ENCODE measurements around the gene CDK6.
"Not testable (repeated sequence)": the region's sequence is repeated elsewhere in the genome, so short reads cannot be mapped to it uniquely, and the experiment has no call there.

Gene CDK6

DNA sequence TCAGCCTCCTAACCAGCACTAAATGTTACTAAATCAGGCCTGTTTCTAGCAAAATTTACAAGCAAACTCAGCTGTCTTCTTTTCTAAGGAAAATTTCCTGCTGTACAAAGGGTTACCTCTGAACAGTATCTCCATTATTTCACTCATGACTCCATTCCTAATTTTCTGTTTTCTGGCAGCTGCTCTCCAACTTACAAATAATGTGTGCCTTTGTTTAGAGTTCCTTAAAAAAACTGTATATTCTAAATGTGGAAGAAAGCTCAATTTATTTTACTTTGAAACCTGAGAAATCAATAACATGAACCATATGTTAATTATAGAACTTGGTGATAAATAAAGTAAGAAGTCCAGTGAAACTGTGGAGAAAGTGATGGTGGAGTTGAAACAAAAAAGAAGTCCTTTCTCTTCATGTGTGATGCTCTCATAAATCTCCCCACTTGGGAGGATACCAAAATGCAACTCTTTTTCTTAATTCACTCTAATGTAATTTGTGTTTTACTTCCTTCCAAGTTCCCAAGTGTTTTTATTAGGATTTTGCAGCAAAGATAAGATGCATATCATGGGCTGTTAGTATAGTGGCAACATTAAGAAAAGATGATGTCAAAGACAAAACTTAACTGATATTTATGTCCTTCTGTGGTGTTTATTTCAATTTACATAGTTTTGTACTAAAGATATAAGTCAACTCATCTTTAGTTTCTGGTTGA lies 74.8 kb downstream of the CDK6 start:
- no peak for DNase-seq (ENCODE audit: low read depth)

DNA sequence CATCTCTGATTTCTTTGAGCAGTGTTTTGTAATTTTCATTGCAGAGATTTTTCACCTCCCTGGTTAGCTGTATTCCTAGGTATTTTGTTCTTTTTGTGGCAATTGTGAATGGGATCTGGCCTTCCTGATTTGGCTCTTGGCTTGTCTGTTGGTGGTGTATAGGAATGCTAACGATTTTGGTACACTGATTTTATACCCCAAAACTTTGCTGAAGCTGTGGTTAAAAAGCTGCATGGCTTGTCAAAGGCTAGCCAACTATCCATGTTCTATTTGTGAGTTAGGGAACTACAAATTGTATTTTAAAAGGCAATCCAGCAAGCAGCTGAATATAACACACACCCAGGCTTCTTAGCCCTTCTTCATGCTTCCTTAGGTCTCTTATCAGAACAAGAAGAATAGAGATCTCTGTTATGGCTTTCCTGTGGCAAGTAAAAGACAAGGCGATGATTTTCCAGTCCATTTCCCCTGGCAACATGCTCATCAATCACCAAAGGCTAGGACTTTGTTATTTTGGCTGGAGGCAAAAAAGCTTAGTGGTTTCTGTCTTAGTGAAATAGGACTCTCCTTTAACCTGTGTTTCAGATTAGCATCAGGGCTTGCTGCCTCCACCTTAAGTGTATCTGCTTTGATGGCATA lies 77.5 kb downstream of the CDK6 start:
- DNase-seq (ENCODE audit: low read depth) = no peak

DNA sequence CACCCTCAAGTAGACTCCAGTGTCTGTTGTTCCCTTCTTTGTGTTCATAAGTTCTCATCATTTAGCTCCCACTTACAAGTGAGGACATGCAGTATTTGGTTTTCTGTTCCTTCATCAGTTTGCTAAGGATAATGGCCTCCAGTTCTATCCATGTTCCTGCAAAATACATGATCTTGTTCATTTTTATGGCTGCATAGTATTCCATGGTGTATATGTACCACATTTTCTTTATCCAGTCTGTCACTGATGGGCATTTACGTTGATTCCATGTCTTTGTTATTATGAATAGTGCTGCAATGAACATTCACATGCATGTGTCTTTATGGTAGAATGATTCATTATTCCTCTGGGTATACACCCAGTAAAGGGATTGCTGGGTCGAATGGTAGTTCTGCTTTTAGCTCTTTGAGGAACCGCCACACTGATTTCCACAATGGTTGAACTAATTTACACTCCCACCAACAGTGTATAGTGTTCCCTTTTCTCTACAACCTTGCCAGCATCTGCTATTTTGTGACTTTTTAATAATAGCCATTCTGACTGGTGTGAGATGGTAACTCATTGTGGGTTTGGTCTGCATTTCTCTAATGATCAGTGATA lies 79.0 kb downstream of the CDK6 start:
- not testable (repeated sequence) for DNase-seq (ENCODE audit: low read depth)

DNA sequence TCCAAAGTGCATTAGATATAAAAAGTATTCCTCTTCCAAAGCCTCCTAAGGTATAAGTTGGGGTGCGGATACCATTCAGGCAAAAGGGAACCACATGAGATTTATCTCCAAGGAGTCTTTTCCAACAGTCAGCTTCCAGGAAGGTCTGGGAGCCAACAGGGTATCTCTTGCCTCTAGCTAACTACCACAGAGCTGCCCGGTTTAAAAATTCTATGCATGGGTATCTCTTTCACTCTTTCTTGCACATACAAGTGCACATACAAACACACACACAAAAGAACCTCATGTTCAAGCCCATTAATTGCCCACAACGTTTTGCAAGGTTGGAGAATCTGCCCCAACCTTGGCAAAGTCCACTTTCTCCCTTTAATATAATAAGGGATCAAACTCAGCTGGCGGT lies 80.7 kb downstream of the CDK6 start:
- DNase-seq (ENCODE audit: low read depth) = no peak

DNA sequence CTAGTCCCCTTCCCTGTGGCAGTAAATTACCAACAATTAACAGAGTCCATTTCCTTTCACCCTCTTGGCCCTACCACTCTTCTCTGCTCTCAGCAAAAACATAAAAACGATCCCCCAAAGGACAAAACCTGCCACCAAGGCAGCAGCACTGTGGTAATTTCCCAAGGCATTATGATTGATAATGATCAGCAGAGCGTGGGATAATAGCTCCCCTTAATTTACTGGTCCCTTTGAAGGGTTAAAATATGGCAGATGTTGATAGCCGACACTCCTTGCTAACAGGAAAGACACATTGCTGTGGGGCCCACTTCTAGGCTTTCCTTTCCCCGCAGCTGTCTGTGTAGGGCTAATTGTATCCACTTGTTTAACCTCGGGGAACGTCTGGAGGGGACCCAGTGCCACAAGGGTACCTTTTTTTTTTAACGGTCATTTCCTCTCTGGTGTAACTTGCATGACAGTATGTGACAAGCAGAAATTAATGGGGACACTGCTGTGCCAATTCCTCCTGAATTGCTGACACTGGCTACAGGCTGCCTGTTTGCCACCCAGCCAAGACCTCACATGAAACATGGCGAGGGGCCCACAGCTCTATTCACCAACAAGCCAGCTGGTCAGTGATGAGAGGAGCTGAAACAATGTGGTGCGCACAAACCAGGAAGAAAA lies 81.3 kb downstream of the CDK6 start:
- no peak for DNase-seq (ENCODE audit: low read depth)

DNA sequence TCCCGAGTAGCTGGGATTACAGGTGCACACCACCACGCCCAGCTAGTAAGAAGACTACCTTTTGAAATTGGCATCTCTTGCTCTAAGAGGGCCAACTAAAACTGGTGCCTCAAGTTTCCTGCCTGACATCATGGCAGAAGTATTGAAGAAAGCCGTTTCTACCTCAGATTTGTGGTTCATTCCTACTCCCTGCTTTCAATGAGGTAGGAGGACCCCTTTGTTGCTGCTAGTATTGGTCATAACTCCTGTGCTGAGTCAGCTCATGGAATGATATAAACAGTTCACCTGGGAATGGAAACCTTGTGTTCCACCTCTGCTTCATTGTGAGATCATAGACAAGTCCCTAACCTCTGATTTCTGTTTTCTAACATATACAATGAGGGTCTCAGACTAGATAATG lies 82.8 kb downstream of the CDK6 start:
- DNase-seq (ENCODE audit: low read depth) = no peak

DNA sequence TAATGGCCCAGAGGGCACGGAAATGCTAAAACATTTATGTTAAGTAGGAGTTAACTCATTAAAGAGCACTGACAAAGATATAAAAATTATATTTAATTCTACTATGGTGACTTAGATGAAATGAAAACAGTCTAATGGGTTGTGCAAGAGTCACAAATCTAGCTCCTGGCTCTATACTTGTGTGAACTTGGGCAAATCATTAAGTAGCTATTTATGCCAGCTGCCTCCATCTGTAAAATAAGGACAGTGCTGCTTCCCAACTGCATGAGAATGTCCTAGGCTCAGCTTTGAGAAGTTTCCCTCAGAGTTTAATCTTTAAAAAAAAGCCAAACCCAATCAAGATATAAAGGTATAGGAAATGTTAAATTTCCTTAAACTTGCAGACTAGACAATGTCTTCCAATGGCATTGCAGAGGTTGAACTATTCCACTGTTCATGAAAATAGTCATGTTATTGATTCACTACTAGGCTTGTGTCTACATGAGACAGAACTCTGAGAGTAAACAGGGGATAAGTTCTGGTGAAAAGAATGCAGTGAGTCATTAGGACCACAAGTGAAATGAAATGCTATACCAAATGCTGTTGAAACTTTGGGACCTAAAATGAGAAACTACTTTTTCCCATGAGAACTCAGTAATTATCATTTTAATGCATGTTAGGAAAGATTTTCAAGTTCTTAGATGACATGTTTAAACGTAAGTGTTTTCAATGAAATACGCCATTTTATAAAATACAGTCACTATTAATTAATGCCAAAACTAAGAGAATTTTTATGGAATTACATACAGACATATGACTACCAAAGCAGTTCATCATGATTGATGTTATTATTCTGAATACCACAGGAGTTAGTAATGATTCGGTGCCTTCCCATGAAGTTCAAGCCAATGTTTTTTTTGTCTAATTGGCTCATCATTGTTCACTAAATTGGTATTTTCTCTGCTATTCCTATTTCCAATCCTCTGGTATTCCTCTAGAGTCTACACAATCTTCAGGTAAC lies 84.2 kb downstream of the CDK6 start:
- no peak for DNase-seq (ENCODE audit: low read depth)

DNA sequence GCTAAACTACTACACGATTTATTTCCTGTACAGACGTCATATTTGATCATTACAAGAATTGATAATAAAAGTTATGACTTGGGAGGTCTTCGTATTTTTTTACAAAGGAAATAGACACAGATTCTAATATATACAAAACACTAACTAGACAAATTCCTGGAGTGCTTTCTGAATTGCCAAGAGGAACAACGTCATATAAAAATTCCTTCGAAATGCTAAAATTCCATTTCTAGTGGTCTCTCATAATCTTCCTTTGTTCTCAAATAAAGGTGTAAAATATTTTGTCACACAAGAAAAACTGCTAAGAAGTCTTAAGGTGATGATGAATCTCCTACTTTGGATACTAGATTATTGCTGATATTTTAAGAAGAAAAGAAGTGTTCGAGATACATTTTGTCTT lies 85.4 kb downstream of the CDK6 start:
- DNase-seq (ENCODE audit: low read depth) = no peak

DNA sequence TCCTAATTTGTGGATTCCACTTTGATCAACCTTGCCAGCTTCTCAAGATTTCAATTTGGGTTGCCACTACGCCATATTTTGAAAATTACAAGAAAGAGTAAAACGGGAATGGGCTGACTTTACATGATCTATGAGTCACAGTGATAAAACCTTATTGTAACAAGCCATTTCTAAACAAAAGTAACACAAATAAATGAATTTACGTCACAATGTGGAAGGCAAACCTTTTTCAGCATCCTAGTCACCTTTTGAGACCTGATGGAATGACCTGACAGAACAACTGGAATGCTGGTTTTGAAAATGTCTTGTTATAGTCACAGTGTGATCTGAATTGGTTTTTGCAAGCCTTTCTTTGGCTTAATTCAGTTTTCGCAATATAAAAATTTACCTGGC lies 85.9 kb downstream of the CDK6 start:
- DNase-seq (ENCODE audit: low read depth) = no peak

DNA sequence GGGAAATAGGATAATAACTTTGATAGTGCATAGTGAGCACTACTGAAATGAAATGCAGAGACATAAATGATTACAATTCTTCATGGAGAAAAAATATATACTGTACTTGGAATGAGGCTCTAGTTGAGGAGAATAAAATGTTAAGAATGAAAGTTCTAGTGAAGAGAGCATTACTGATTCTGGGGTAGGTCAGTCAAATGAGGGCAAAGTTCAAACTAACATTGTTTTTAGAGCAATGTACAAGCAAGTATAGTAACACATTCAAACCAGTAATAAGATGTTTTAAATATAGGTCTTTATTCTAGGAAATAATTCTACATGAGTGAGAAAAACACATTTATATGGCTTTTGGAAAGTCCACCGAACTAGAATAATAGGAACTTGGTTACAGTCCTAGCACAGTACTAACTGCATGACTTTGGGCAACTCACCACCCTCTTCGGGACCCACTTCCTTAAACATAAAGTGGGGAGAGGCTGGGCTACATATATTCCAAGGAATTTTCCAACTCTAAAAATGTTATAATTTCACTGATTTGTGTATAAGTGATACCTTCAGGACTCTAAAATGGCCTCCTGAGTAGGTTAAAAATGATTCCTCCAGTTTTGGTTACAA lies 86.4 kb downstream of the CDK6 start:
- DNase-seq (ENCODE audit: low read depth) = no peak

DNA sequence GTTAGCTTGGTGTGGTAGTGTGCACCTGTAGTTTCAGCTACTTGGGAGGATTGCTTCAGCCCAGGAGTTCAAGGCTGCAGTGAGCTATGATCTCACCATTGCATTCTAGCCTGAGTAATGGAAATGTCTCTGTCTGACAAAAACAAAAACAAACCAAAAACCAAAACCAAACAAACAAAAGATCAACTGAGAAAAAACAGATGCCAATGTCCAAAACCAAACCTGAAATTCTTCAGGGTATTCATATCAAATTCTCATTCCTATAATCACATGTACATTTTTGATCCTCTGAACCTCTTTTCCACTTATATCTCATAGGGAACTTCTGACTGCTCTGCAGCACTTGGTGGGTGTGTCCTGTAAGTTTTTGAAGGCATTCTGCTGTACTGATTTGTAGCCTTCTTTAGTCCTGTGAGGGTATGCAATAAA lies 87.0 kb downstream of the CDK6 start:
- no peak for DNase-seq (ENCODE audit: low read depth)

DNA sequence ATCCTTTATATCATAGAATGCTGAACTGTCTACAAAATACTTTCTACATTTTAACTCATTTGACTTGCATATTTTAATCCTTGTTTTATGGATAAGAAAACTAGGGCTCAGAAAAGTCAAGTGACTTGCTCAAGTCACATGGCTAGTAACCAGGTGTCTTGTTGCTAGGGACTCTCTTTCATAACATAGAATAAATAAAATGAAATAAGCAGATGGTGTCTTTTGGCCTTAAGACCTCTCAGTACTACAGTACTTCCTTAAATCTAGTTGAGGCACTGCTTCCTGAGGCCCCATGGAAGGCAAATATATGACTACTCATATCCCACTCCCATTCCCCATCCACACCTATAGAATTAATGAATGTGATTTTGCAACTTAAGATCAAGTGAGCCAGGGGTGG lies 87.9 kb downstream of the CDK6 start:
- DNase-seq (ENCODE audit: low read depth) = no peak

DNA sequence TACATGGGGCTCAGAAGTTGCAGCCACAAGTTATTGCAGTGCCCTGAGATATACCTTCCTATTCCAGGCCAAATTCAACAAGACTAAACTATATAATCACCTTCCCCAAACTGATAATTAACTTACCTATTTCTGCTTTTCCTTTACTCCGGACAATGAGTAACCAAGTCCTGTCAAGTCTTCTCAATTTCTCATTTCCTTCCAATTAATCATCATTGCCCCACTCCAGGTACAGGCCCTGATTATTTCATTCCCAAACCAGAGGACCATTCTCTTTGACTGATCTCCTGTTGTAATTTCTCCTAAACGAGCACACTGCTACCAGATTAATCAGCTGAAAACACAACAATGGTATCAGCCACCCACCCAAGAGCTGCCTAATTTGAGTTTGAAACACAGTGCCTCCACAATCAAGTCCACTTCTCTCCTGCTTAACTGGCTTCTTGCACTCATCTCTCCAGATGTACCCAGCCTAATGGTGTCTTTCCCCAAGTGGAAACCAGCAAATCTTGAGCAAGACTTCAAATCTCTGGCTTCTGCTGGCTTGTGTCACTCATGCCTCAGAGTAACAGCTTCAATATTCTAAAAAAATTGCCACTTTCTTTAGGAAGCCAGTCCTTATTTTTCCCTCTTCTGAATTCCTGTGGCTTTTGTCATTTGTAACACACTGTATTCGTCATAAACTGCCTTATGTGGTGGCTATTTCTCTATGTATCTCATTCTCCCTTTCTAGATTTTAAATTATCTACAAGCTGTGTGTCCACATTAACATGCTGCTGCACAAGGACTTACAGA lies 89.1 kb downstream of the CDK6 start:
- no peak for DNase-seq (ENCODE audit: low read depth)

DNA sequence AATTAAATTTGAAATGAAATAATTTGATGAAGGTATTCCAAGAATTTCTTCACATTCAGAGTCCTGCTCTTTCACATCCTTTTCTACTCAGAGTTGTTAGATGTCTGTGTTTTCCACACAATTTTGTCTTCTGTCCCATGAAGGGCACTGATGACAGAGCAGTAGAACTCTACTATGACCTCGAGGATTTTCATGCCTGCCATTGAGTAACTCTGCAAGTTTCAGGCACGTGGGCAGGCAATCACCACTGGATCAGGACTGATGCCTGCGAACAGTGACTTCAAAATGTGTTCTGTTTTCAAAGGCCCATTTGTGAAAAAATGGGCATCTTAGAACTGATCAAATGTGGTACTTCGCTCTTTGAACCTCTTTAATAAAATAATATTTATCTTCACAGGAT lies 91.1 kb downstream of the CDK6 start:
- DNase-seq (ENCODE audit: low read depth) = no peak

DNA sequence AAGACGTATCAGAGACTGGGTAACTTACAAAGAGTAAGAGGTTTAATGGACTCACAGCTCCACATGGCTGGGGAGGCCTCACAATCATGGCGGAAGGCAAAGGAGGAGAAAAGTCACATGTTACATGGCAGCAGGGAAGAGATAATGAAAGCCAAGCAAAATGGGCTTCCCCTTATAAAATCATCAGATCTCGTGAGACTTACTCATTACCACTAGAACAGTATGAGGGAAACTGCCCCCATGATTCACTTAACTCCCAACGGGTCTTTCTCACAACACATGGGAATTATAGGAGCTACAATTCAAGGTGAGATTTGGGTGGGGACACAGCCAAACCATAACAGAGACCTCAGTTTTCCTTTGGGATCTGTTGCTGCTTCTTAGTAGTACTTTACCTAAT lies 92.2 kb downstream of the CDK6 start:
- not testable (repeated sequence) for DNase-seq (ENCODE audit: low read depth)

DNA sequence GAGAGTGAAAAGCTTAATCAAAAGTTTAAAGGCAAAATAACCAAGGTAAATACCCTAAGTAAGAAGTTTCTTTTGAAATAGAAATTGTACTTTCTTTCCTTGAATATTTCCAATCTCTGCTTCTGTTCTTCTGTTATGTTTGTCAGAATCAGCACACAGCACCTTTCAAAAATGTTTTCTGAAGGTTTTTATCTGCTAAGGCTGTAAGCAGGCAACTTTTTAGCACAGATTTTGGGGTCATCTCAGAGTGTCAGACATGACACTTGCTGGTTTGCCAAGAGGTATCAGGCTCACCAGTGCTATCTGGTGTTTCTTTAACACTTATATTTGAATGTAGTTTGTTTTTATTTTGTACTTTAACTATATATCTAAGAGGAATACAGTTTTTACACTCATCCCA lies 94.2 kb downstream of the CDK6 start:
- DNase-seq (ENCODE audit: low read depth) = no peak

DNA sequence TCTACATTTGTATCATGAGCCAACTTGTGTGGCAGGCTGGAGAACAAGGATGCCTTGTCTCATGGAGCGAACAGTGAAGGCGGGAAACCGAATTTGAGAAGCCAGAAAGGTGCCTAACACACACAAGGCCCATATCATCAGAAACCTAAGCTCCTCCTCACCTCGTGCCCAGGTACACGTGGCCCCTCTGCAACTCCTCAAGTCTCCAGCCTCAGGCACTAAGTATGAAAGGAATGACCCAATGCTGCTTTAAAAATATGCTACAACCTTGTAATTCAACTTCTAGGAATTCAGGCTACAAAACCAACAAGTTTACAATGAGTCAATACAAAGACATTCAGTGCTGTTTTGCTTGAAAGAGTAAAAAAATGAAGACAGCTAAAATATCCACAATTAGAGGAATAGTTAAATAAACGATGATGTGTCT lies 95.7 kb downstream of the CDK6 start:
- no peak for DNase-seq (ENCODE audit: low read depth)

DNA sequence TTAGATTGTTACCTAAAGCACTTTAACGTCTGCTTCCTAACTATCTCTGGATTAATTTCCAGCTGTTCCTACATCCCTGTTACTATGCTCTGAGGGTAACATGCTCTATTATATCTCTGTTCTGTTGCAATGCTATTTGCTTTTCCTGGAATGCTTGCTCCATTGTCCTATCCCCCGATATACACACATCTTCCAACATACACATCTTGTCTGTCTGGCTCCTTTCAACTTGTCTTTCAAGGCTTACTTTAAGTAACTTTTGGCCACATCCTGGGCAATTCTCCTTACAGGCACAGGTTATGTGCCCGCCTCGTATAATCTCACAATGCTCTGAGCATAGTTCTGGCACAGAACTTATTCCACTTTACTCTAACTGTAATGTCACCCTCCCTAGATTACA lies 96.2 kb downstream of the CDK6 start:
- no peak for DNase-seq (ENCODE audit: low read depth)

DNA sequence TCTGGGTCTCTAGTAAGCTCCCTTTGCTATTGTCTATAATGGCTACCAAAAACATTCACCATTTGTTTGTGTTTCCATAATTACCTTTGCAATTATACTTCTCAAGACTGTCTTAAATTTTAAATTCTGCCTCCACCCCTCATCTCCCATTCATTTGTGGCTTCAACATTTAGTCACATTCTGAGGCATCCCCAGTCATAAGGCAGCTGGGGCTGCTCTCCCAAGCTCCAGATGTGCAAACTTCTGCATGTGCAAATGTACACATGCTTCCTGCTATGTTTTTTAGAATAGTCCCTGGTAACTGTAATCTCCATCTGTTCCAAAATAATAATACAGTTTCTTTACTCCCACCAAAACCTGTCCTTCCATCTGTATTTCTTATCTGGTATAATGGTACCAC lies 97.3 kb downstream of the CDK6 start:
- DNase-seq (ENCODE audit: low read depth) = no peak

DNA sequence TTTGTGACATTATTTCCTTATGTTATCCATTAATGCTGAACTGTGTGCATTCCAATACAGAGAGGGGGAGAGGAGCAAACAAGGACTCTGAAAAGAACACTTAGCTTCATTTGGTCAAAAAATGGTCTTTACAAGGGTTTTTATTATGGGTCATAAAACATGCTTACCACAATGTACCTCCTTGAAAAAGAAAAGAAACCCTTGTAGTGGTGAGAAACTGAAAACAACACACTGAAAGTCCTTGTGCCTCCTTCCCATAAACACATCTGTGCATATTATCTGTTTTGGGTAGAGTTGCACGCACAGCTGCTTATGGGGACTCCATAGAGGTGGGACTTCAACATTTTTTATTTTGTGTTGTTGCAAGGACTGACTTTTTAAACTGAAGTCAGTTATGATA lies 98.7 kb downstream of the CDK6 start:
- no peak for DNase-seq (ENCODE audit: low read depth)

DNA sequence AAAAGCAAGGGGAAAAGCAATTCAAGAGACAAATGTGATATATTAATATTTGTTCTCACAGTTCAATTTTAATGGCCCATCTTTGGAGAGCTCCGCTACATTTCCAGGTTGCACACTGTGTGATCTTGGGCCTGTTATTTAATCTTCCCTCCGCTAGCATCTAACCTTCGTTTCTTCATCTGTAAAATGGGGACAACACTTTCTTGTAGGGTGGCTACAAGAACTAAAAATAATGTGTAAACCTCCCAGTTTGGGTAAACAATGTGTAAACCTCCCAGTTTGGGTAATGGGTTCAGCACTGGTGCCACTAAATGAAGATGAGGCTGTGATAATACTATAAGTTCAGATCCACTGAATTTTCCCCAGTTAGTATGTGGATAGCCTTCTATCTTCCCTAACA lies 99.5 kb downstream of the CDK6 start:
- no peak for DNase-seq (ENCODE audit: low read depth)

All from stimulated activated CD8-positive, alpha-beta memory T cell treated with anti-CD3 and anti-CD28 coated beads, Interleukin-4, amount 100 ng/mL, for 24 hours (primary cell).